IPS-20b (cell line): Measurements from ENCODE around the gene NCMAP.

Experiments
- H3K27ac ChIP-seq: one replicate; pipeline ENCODE4 v1.5.1; 2013; ENCODE audit warnings: low read length
- H3K27me3 ChIP-seq: 2 replicates; pipeline ENCODE4 v1.6.1; 2013; ENCODE audit warnings: mild to moderate bottlenecking, low read length, inconsistent platforms; ENCODE audit not compliant: insufficient read depth
- H3K36me3 ChIP-seq: 2 replicates; pipeline ENCODE4 v1.6.1; 2013; ENCODE audit warnings: low read depth, mild to moderate bottlenecking, inconsistent platforms, low read length, moderate library complexity; ENCODE audit not compliant: insufficient read depth
- H3K4me1 ChIP-seq: 2 replicates; pipeline ENCODE4 v1.6.1; 2013; ENCODE audit warnings: mild to moderate bottlenecking, control low read depth, inconsistent platforms, low read length, moderate library complexity; ENCODE audit not compliant: insufficient read depth
- H3K4me3 ChIP-seq: 2 replicates; pipeline ENCODE4 v1.5.1; 2013; ENCODE audit warnings: mild to moderate bottlenecking, low read length, inconsistent platforms
- H3K9ac ChIP-seq: 2 replicates; pipeline ENCODE4 v1.6.1; 2013; ENCODE audit warnings: low read depth, mild to moderate bottlenecking, inconsistent platforms, low read length, moderate library complexity
- H3K9me3 ChIP-seq: 2 replicates; pipeline ENCODE4 v1.6.1; 2013; ENCODE audit warnings: mild to moderate bottlenecking, low read depth, low read length, inconsistent platforms; ENCODE audit not compliant: insufficient read depth

The NCMAP gene

GRCh38 chr1:24605534-24606295, 49.8 kb downstream of the NCMAP start:
- Histone ChIP-seq H3K9ac (no peak overlapping the region), H3K27me3 (no peaks in the 10 kb centered on the region; the same call in 1 of the 2 replicates), H3K27ac (no peak overlapping the region), H3K9me3 (no peaks in the 10 kb centered on the region), H3K4me1 (no peaks in the 10 kb centered on the region), H3K4me3 (no peak overlapping the region), H3K36me3 (no peaks in the 10 kb centered on the region)

GRCh38 chr1:24606296-24606605, 50.4 kb downstream of the NCMAP start:
- Histone ChIP-seq H3K9me3 (no peaks in the 10 kb centered on the region), H3K4me1 (no peaks in the 10 kb centered on the region), H3K9ac (no peak overlapping the region)

GRCh38 chr1:24606621-24607020, 50.7 kb downstream of the NCMAP start:
- H3K4me3 ChIP-seq = no peak overlapping the region
- no peak overlapping the region for H3K27ac ChIP-seq
- H3K9me3 ChIP-seq = no peaks in the 10 kb centered on the region
- no peaks in the 10 kb centered on the region for H3K36me3 ChIP-seq
- H3K4me1 ChIP-seq = no peaks in the 10 kb centered on the region
- H3K27me3 ChIP-seq = no peaks in the 10 kb centered on the region; the same call in 1 of the 2 replicates
- no peak overlapping the region for H3K9ac ChIP-seq

More at GRCh38 chr1:24606296-24606605, 50.4 kb downstream of the NCMAP start:
- no peaks in the 10 kb centered on the region; the same call in 1 of the 2 replicates for H3K27me3 ChIP-seq
- no peak overlapping the region for H3K27ac ChIP-seq
- no peaks in the 10 kb centered on the region for H3K36me3 ChIP-seq
- no peak overlapping the region for H3K4me3 ChIP-seq

- no peaks in the 10 kb centered on the region for H3K9me3 ChIP-seq
- H3K27me3 ChIP-seq = no peaks in the 10 kb centered on the region; the same call in 1 of the 2 replicates
- H3K9ac ChIP-seq = no peak overlapping the region
- no peak overlapping the region for H3K27ac ChIP-seq
- H3K36me3 ChIP-seq = no peaks in the 10 kb centered on the region
- H3K4me3 ChIP-seq = no peak overlapping the region
- no peaks in the 10 kb centered on the region for H3K4me1 ChIP-seq
Observed at GRCh38 chr1:24609949-24610517, 54.1 kb downstream of the NCMAP start.

- no peaks in the 10 kb centered on the region for H3K9me3 ChIP-seq
- no peaks in the 10 kb centered on the region for H3K36me3 ChIP-seq
- no peaks in the 10 kb centered on the region for H3K4me1 ChIP-seq
- no peak overlapping the region for H3K4me3 ChIP-seq
- no peaks in the 10 kb centered on the region for H3K27me3 ChIP-seq
- no peak overlapping the region for H3K9ac ChIP-seq
- H3K27ac ChIP-seq = no peak overlapping the region
Observed at GRCh38 chr1:24619376-24619775, 63.5 kb downstream of the NCMAP start.

GRCh38 chr1:24620678-24621077, 64.8 kb downstream of the NCMAP start:
- Histone ChIP-seq H3K9ac (no peak overlapping the region), H3K36me3 (no peaks in the 10 kb centered on the region), H3K9me3 (0 out of 2 replicates have a peak, but pooled peaks cover 6% of the 10 kb centered on the region), H3K27ac (no peak overlapping the region), H3K4me1 (no peaks in the 10 kb centered on the region), H3K27me3 (no peaks in the 10 kb centered on the region), H3K4me3 (no peak overlapping the region)

- Histone ChIP-seq H3K27me3 (no peaks in the 10 kb centered on the region), H3K9ac (no peak overlapping the region), H3K27ac (no peak overlapping the region), H3K9me3 (0 out of 2 replicates have a peak, but pooled peaks cover 6% of the 10 kb centered on the region), H3K36me3 (no peaks in the 10 kb centered on the region), H3K4me3 (no peak overlapping the region), H3K4me1 (no peaks in the 10 kb centered on the region)
Observed at GRCh38 chr1:24621121-24621520, 65.2 kb downstream of the NCMAP start.

- no peak overlapping the region for H3K27ac ChIP-seq
- no peak overlapping the region for H3K9ac ChIP-seq
- H3K36me3 ChIP-seq = no peaks in the 10 kb centered on the region
- H3K9me3 ChIP-seq = 0 out of 2 replicates have a peak, but pooled peaks cover 6% of the 10 kb centered on the region
- no peak overlapping the region for H3K4me3 ChIP-seq
- H3K27me3 ChIP-seq = no peaks in the 10 kb centered on the region
- H3K4me1 ChIP-seq = no peaks in the 10 kb centered on the region
Observed at GRCh38 chr1:24622218-24622617, 66.3 kb downstream of the NCMAP start.

- Histone ChIP-seq H3K36me3 (no peaks in the 10 kb centered on the region), H3K4me1 (peaks cover 7% of the 10 kb centered on the region; the same call in 1 of the 2 replicates), H3K27ac (no peak overlapping the region), H3K9ac (no peak overlapping the region), H3K4me3 (no peak overlapping the region), H3K27me3 (0 out of 2 replicates have a peak, but pooled peaks cover 5% of the 10 kb centered on the region), H3K9me3 (no peaks in the 10 kb centered on the region)
Observed at GRCh38 chr1:24632832-24633175, 76.9 kb downstream of the NCMAP start.

GRCh38 chr1:24635195-24635843, 79.4 kb downstream of the NCMAP start:
- no peak overlapping the region for H3K4me3 ChIP-seq
- 0 out of 2 replicates have a peak, but pooled peaks cover 5% of the 10 kb centered on the region for H3K27me3 ChIP-seq
- H3K9me3 ChIP-seq = no peaks in the 10 kb centered on the region
- no peaks in the 10 kb centered on the region for H3K36me3 ChIP-seq
- peaks cover 7% of the 10 kb centered on the region; the same call in 1 of the 2 replicates for H3K4me1 ChIP-seq
- no peak overlapping the region for H3K27ac ChIP-seq
- H3K9ac ChIP-seq = no peak overlapping the region

- H3K9ac ChIP-seq = no peak overlapping the region
- 0 out of 2 replicates have a peak, but pooled peaks cover 5% of the 10 kb centered on the region for H3K27me3 ChIP-seq
- no peaks in the 10 kb centered on the region for H3K9me3 ChIP-seq
- H3K4me1 ChIP-seq = peaks cover 12% of the 10 kb centered on the region; the same call in 1 of the 2 replicates
- H3K4me3 ChIP-seq = no peak overlapping the region
- no peak overlapping the region for H3K27ac ChIP-seq
- H3K36me3 ChIP-seq = no peaks in the 10 kb centered on the region
Observed at GRCh38 chr1:24636661-24637357, 80.9 kb downstream of the NCMAP start.
